Measurements from ENCODE around the gene MIR17HG.
"Not testable (repeated sequence)": the region's sequence is repeated elsewhere in the genome, so short reads cannot be mapped to it uniquely, and the experiment has no call there.

The MIR17HG gene

GRCh38 chr13:91347202-91347995, at the start of gene MIR17HG:
TSS of gene MIR17HG (plus strand) at chr13:91347687.
- DNase-seq (ENCODE audit: low spot score) = peak; percentile 81

DNA sequence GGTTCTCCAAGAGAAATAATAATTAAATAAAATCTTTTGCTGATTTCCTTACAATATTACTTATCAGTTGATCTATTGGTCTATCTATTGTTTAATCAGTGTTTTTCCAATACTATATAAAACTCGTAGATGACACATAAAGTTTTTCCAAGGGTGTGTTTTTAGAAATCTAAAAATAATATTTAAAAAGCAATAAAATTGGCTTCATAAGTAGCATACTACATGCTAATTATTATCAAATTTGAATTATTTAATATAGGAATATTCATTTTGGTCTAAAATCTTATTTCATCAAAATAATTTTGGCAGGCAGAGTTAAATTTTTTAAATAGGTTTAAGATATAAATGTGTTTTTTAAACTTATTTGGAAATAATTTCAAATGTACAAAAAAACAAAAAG, 49.4 kb upstream of the MIR17HG start:
- DNase-seq (ENCODE audit: low spot score) = no peak

- no peak for DNase-seq (ENCODE audit: low spot score)
Measured at GRCh38 chr13:91302111-91302510, 45.4 kb upstream of the MIR17HG start.

DNA sequence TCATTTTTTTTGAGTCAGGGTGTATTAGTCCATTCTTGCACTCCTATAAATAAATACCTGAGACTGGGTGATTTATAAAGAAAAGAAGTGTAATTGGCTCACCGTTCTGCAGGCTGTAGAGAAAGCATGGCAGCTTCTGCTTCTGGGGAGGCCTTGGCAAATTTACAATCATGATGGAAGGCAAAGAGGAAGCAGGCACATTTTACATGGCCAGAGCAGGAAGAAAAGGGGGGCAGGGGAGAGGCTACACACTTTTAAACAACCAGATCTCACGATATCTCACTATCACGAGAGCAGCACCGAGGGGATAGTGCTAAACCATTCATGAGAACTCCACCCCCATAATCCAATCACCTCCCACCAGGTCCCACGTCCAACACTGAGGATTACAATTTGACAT, 44.5 kb upstream of the MIR17HG start:
- no peak for DNase-seq (ENCODE audit: low spot score)

DNA sequence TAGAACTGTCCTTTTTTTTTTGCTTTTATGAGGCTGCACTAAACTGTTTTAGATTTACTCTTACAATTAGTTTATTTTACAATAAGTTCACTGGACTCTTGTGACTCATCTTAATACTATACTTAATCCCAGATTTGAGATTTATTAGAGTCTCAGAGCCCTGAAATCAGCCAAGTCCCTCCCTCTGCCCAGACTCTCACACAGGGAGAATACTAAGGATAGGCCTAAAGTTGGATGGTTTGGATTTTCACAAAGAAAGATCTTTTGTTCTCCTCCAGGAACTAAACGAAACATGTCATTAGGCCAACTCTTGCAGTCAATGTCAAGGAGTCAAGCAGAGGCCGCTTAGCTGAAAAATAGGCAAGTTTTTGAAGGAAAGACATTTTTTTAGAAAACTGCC, 42.7 kb upstream of the MIR17HG start:
- DNase-seq (ENCODE audit: low spot score) = no peak

GRCh38 chr13:91305652-91306051, 41.8 kb upstream of the MIR17HG start:
- DNase-seq (ENCODE audit: low spot score) = no peak

DNA sequence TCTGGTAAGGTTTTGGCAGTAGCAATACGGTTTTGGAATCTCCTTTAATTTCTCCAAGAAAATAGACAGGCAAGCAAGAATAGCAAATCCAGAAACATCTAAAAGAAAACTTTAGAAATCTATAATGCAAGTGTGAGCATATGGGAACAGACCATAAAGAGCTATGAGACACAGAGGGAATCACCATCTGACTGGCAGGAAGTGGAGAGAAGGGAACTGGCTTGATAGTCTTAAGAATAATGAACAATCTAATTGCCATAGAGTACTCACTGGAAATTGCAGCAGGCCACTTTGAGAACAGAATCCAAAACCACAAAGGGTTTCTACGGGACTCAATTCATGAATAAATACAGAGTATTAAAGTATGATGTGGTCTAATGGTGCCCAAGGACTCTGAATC, 39.6 kb upstream of the MIR17HG start:
- DNase-seq (ENCODE audit: low spot score) = no peak

DNA sequence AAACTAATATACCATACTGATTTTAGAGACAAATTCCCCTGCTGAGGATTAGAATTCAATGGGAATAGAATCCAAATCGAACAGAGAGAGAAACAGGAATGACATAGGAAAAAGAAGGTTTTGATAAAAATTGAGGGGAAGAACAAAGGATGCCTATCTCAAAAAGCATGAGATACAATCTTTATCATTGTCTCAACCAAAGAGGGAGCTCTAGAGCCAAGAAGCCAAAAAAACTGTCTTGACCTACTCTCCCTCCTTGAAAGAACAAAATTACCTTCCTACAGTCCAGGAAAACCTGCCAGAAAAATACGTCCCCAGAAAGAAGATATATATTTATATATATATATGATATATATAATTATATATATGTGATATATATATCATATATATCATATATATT, 39.2 kb upstream of the MIR17HG start:
- DNase-seq (ENCODE audit: low spot score) = no peak

GRCh38 chr13:91311491-91311890, 36.0 kb upstream of the MIR17HG start:
- DNase-seq (ENCODE audit: low spot score) = no peak

- no peak for DNase-seq (ENCODE audit: low spot score)
Measured at GRCh38 chr13:91312324-91312723, 35.2 kb upstream of the MIR17HG start.

GRCh38 chr13:91313103-91313502, 34.4 kb upstream of the MIR17HG start:
- no peak for DNase-seq (ENCODE audit: low spot score)

DNA sequence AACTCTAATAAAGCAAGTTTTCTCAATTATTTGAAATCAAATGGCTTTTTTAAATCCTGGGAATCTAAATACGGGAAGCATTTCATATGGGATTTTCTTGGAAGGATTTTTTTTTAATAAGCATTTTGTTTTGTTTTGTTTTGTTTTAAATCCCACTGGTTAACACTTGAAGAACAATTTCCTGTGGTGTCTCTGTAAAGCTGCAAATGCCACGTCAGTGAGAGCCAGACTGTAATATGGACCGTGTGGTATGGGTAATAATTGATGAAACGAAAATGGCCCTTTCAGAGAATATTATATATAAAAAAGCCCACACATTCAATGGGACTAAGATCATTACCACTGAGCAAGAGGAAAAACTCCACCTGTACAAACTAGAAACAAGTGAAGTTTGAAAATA, 33.9 kb upstream of the MIR17HG start:
- DNase-seq (ENCODE audit: low spot score) = no peak

DNA sequence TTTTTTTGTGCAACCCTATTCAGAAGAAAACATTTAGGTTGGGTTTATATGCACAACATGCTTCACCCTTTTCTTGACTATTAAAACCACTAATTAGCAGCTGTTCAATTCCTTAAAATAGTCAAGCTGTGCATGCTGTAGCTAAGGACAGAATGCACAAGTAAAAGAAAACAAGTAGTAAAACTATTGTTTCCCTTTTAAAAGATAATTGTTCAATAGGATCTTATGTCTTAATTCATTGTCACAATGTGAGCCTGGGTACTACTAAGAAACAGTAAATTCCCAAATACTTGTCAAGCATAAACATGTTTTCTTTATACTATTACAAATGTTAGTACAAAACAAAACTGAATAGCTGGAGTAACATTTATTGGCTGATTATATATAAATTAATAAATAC, 32.6 kb upstream of the MIR17HG start:
- no peak for DNase-seq (ENCODE audit: low spot score)

- DNase-seq (ENCODE audit: low spot score) = no peak
Measured at GRCh38 chr13:91318886-91319285, 28.6 kb upstream of the MIR17HG start.

- no peak for DNase-seq (ENCODE audit: low spot score)
Measured at GRCh38 chr13:91319996-91320395, 27.5 kb upstream of the MIR17HG start.

DNA sequence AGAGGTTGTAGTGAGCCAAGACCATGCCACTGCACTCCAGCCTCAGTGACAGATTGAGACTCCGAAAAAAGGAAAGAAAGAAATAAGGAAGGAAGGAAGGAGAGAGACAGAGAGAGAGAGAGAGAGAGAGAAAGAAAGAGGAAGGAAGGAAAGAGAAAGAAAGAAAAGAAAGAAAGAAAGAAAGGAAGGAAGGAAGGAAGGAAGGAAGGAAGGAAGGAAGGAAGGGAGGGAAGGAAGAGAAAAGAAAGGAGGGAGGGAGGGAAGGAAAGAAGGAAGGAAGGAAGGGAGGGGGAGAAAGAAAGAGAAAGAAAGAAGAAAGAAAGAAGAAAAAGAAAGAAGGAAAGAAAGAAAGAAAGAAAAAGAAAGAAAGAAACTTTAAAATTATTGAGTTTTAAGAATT, 26.5 kb upstream of the MIR17HG start:
- DNase-seq (ENCODE audit: low spot score) = not testable (repeated sequence)

GRCh38 chr13:91323349-91323748, 24.1 kb upstream of the MIR17HG start:
- no peak for DNase-seq (ENCODE audit: low spot score)

- DNase-seq (ENCODE audit: low spot score) = no peak
Measured at GRCh38 chr13:91326146-91326545, 21.3 kb upstream of the MIR17HG start.

GRCh38 chr13:91328726-91329125, 18.8 kb upstream of the MIR17HG start:
- DNase-seq (ENCODE audit: low spot score) = no peak

GRCh38 chr13:91329733-91330132, 17.8 kb upstream of the MIR17HG start:
- DNase-seq (ENCODE audit: low spot score) = no peak

GRCh38 chr13:91331047-91331915, 16.2 kb upstream of the MIR17HG start:
- DNase-seq (ENCODE audit: low spot score) = no peak

GRCh38 chr13:91346062-91346461, 1.4 kb upstream of the MIR17HG start:
- DNase-seq (ENCODE audit: low spot score) = no peak

DNA sequence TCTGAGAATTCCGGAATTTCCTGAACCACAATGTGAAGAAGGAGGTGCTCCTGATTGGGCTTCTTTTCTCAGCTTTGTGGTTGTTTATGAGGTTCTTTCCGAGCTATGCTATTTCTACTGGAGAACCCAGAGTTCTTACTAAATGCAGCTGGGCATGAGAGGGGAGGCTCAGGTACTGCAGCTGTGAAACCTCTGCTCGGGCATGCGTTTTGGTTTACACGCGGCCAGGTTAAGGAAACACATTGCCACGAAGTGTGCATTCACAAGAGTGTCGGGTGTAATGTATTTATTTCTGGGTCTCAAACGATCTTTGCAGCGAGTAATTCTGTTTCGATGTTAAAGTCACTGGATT, 661 bp upstream of the MIR17HG start:
- DNase-seq (ENCODE audit: low spot score) = no peak
